Measurements from ENCODE around the gene TRMT61B.

The TRMT61B gene

DNA sequence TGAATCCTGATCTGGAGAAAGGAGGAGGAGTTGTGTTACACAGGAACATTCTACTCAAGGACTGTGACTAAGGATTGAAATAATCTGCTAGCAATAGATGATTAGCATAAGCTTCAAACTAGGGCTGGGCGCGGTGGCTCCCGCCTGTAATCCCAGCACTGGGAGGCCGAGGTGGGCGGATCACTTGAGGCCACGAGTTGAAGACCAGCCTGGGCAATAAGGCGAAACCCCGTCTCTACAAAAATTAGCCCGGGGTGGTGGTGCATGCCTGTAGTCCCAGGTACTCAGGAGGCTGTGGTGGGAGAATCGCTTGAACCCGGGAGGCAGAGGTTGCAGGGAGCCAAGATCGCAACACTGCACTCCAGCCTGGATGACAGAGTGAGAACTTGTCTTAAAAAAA is 1.5 kb downstream of the TRMT61B start:
- H3K9ac ChIP-seq (ENCODE audit: low read length), result peak overlapping the region; percentile 87
- TF ChIP-seq, protein P1, sequence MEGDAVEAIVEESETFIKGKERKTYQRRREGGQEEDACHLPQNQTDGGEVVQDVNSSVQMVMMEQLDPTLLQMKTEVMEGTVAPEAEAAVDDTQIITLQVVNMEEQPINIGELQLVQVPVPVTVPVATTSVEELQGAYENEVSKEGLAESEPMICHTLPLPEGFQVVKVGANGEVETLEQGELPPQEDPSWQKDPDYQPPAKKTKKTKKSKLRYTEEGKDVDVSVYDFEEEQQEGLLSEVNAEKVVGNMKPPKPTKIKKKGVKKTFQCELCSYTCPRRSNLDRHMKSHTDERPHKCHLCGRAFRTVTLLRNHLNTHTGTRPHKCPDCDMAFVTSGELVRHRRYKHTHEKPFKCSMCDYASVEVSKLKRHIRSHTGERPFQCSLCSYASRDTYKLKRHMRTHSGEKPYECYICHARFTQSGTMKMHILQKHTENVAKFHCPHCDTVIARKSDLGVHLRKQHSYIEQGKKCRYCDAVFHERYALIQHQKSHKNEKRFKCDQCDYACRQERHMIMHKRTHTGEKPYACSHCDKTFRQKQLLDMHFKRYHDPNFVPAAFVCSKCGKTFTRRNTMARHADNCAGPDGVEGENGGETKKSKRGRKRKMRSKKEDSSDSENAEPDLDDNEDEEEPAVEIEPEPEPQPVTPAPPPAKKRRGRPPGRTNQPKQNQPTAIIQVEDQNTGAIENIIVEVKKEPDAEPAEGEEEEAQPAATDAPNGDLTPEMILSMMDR (IDR thresholded peaks at IDR 0.05; ENCODE audit: insufficient read depth, low read length, poor library complexity, severe bottlenecking), result no peak
- TF ChIP-seq EZH2phosphoT487 (conservative IDR thresholded peaks at IDR 0.05; ENCODE audit: low read length), result no peak
- no peaks in the 10 kb centered on the region for H4K20me1 ChIP-seq (ENCODE audit: low read depth, low read length)
- peaks cover 44% of the 10 kb centered on the region for H3K79me2 ChIP-seq (ENCODE audit: insufficient read depth, low read length)
- H3K27me3 ChIP-seq (ENCODE audit: low read length), result no peaks in the 10 kb centered on the region
- H3K4me3 ChIP-seq (ENCODE audit: insufficient read depth, low read length, poor library complexity, severe bottlenecking), result peak overlapping the region; percentile 81
- H3K9me3 ChIP-seq (ENCODE audit: insufficient read depth, low read length), result no peaks in the 10 kb centered on the region
- H3K27ac ChIP-seq (ENCODE audit: low read depth, low read length), result no peak overlapping the region
- H3K4me2 ChIP-seq (ENCODE audit: low read depth, low read length, poor library complexity, severe bottlenecking), result peak overlapping the region; percentile 87
- H2AFZ ChIP-seq (ENCODE audit: low read depth, low read length, severe bottlenecking), result no peak overlapping the region
- no peaks in the 10 kb centered on the region for H3K36me3 ChIP-seq (ENCODE audit: low read length)
- H3K9me2 ChIP-seq (replicated peaks; ENCODE audit: insufficient read depth, low read length), result no peaks in the 10 kb centered on the region
- H3F3A ChIP-seq (ENCODE audit: insufficient read depth), result no peaks in the 10 kb centered on the region; the same call in 1 of the 2 replicates

DNA sequence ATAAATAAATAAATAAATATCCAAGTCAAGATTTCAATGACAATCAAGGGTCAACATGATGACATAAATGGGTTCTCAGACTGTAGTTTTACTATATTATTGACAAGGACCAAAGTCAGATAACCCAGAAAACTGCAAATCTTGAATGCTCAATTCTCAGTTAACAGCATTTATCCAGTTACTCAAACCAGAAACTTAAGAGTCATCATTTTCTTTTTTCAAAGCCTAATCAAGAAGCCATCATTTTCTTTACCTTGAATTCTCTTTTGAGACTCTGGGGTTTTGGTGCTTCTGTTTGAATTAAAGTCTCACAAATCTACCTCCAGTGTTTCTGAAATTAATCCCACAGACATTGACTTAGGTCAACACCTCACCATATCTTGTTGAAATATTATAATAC is 14.1 kb downstream of the TRMT61B start:
- H3K9me2 ChIP-seq (replicated peaks; ENCODE audit: insufficient read depth, low read length), result no peaks in the 10 kb centered on the region
- no peak overlapping the region for H3K4me2 ChIP-seq (ENCODE audit: low read depth, low read length, poor library complexity, severe bottlenecking)
- TF ChIP-seq, protein P1 (IDR thresholded peaks at IDR 0.05; ENCODE audit: insufficient read depth, low read length, poor library complexity, severe bottlenecking), result no peak
- TF ChIP-seq EZH2phosphoT487 (conservative IDR thresholded peaks at IDR 0.05; ENCODE audit: low read length), result no peak
- no peak overlapping the region for H3K27ac ChIP-seq (ENCODE audit: low read depth, low read length)
- H2AFZ ChIP-seq (ENCODE audit: low read depth, low read length, severe bottlenecking), result no peak overlapping the region
- H3K36me3 ChIP-seq (ENCODE audit: low read length), result no peaks in the 10 kb centered on the region
- H3K9me3 ChIP-seq (ENCODE audit: insufficient read depth, low read length), result no peaks in the 10 kb centered on the region
- no peak overlapping the region for H3K9ac ChIP-seq (ENCODE audit: low read length)
- 0 out of 2 replicates have a peak, but pooled peaks cover 5% of the 10 kb centered on the region for H3F3A ChIP-seq (ENCODE audit: insufficient read depth)
- H3K27me3 ChIP-seq (ENCODE audit: low read length), result no peaks in the 10 kb centered on the region
- no peaks in the 10 kb centered on the region; the same call in 1 of the 2 replicates for H3K79me2 ChIP-seq (ENCODE audit: insufficient read depth, low read length)
- H3K4me3 ChIP-seq (ENCODE audit: insufficient read depth, low read length, poor library complexity, severe bottlenecking), result no peak overlapping the region
- no peaks in the 10 kb centered on the region for H4K20me1 ChIP-seq (ENCODE audit: low read depth, low read length)

DNA sequence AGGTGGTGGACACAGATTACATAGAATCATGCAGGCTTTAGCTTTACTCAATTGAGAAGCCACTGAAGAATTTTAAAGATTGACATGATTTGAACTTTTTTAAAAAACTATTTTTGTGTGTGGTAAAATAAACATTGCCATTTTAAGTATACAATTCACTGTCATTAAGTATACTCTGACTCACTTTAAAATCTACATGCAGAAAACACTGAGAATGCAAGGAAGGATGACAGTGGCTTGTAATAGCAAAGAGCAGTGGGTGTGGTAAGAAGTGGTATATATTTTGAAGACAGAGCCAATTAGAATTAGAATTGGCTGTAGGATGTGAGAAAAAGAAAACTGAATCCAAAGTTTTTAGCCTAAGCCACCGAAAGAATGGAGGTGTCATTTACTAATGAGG is 14.9 kb downstream of the TRMT61B start:
- Histone ChIP-seq H3K36me3 (ENCODE audit: low read length) (peaks cover 7% of the 10 kb centered on the region; the same call in 1 of the 2 replicates), H3K9me2 (replicated peaks; ENCODE audit: insufficient read depth, low read length) (no peaks in the 10 kb centered on the region), H3K27ac (ENCODE audit: low read depth, low read length) (no peak overlapping the region), H3K4me3 (ENCODE audit: insufficient read depth, low read length, poor library complexity, severe bottlenecking) (no peak overlapping the region), H3K9me3 (ENCODE audit: insufficient read depth, low read length) (no peaks in the 10 kb centered on the region), H3K4me2 (ENCODE audit: low read depth, low read length, poor library complexity, severe bottlenecking) (no peak overlapping the region), H2AFZ (ENCODE audit: low read depth, low read length, severe bottlenecking) (no peak overlapping the region), H3K27me3 (ENCODE audit: low read length) (no peaks in the 10 kb centered on the region), H3K79me2 (ENCODE audit: insufficient read depth, low read length) (no peaks in the 10 kb centered on the region; the same call in 1 of the 2 replicates), H4K20me1 (ENCODE audit: low read depth, low read length) (no peaks in the 10 kb centered on the region; the same call in 1 of the 2 replicates), H3F3A (ENCODE audit: insufficient read depth) (peaks cover 12% of the 10 kb centered on the region; the same call in 1 of the 2 replicates), H3K9ac (ENCODE audit: low read length) (no peak overlapping the region)
- TF ChIP-seq EZH2phosphoT487 (conservative IDR thresholded peaks at IDR 0.05; ENCODE audit: low read length), result no peak
- TF ChIP-seq, protein P1 (IDR thresholded peaks at IDR 0.05; ENCODE audit: insufficient read depth, low read length, poor library complexity, severe bottlenecking), result no peak
